Astrocyte (in vitro differentiated cells and primary cell): Measurements from ENCODE around the gene MRPL20.

Experiments used
- CTCF ChIP-seq: IDR thresholded peaks from 2 replicates; pipeline ENCODE4 v1.5.1; 2011; ENCODE audit warnings: low read depth, mild to moderate bottlenecking, inconsistent platforms, low read length, moderate library complexity; ENCODE audit not compliant: insufficient read depth
- EZH2 ChIP-seq: IDR thresholded peaks from 2 replicates; pipeline ENCODE4 v1.6.1; 2012; ENCODE audit warnings: mild to moderate bottlenecking, low read length, inconsistent platforms; ENCODE audit not compliant: insufficient read depth

GRCh38 chr1:1370771-1371300 is 36.3 kb downstream of the MRPL20 start:
- TF ChIP-seq CTCF (no peak), EZH2 (no peak)
